Right atrium auricular region (tissue), 2 donors: ENCODE results near the gene NCOA7. TPM values are rescaled to one million over a fixed set of nuclear protein-coding genes. Genes with fewer than 3 reads are reported as not detected.

Experiments
- DNase-seq: peaks from one replicate; pipeline ENCODE4 v3.0.0-alpha.2; 2019; ENCODE audit warnings: low spot score
- H3K27ac ChIP-seq, 2 donors: fragments of 200-600 bp; sonication (generic); 1 replicate in 1 of 2; 2 replicates in 1 of 2; pipeline ENCODE4 v1.5.1; 2016 to 2019
- H3K27me3 ChIP-seq, 2 donors: fragments of 200-600 bp; sonication (generic); one replicate each; pipeline versions ENCODE4 v1.5.1 to v1.6.0; 2017 to 2019
- H3K36me3 ChIP-seq: fragments of 200-600 bp; sonication (generic); one replicate; pipeline ENCODE4 v1.5.1; 2016
- H3K4me1 ChIP-seq, 2 donors: fragments of 200-600 bp; sonication (generic); one replicate each; pipeline versions ENCODE4 v1.5.1 to v1.6.0; 2017 to 2019
- H3K4me3 ChIP-seq, 2 donors: fragments of 200-600 bp; sonication (generic); 1 replicate in 1 of 2; 2 replicates in 1 of 2; pipeline ENCODE4 v1.5.1; 2017 to 2019; ENCODE audit warnings: mild to moderate bottlenecking in 1 of 2, moderate library complexity in 1 of 2
- H3K9me3 ChIP-seq, 2 donors: fragments of 200-600 bp; sonication (generic); one replicate each; pipeline ENCODE4 v1.5.1; 2019
- CTCF ChIP-seq, 2 donors: fragments of 200-600 bp; sonication (generic); IDR thresholded peaks; one replicate each; pipeline ENCODE4 v1.5.1; 2019; ENCODE audit warnings: antibody characterized with exemption in 2 of 2
- total RNA-seq, 2 donors: library from RNA; depleted of rRNA; stranded (reverse); fragments of >200 nt; gene quantifications; one replicate each; pipeline ENCODE4 v1.1.0, GENCODE V29; 2016

NCOA7 gene
- total RNA-seq, 2 donors from 2014 or later: 12.2 to 12.7 TPM

GRCh38 chr6:125924697-125925358, 134.1 kb downstream of the NCOA7 start:
- DNase-seq: no peak
- no peak for TF ChIP-seq CTCF (IDR thresholded peaks at IDR 0.05)
- H3K4me3 ChIP-seq: no peak overlapping the region
- H3K36me3 ChIP-seq: peaks cover 40% of the 10 kb centered on the region
- H3K27ac ChIP-seq: peak overlapping the region in 1 of 2 donors; percentile 38
- no peaks in the 10 kb centered on the region for H3K9me3 ChIP-seq
- H3K27me3 ChIP-seq: no peaks in the 10 kb centered on the region
- peaks cover 0 to 15% of the 10 kb centered on the region in 2 donors for H3K4me1 ChIP-seq

GRCh38 chr6:125926711-125927110, 136.0 kb downstream of the NCOA7 start:
- H3K27me3 ChIP-seq: no peaks in the 10 kb centered on the region
- no peak for TF ChIP-seq CTCF (IDR thresholded peaks at IDR 0.05)
- no peak overlapping the region for H3K4me3 ChIP-seq
- H3K9me3 ChIP-seq: no peaks in the 10 kb centered on the region
- DNase-seq: no peak
- peaks cover 27% of the 10 kb centered on the region for H3K36me3 ChIP-seq
- no peak overlapping the region for H3K27ac ChIP-seq
- H3K4me1 ChIP-seq: peaks cover 0 to 15% of the 10 kb centered on the region in 2 donors

DNA sequence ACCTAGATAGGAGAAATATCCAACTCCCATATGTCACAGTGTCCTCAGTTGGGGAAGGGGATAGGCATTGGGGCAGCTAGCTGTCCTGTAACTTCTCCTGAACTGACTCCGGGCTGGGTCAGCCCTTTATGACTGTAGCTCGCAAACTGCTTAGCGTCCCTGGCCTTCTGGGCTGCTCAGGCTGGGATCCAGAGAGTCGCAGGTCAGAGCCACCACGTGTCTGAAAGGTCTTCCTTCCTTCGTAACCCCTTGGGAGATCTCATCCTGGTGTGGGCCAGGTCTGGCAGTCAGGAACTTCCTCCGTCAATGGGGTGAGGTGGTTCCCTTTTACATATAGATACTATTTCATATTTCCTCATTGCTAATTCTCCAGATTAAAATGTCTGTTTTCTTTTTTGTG, 137.0 kb downstream of the NCOA7 start:
- no peak for TF ChIP-seq CTCF (IDR thresholded peaks at IDR 0.05)
- Histone ChIP-seq H3K36me3 (peaks cover 17% of the 10 kb centered on the region), H3K9me3 (no peaks in the 10 kb centered on the region), H3K4me3 (no peak overlapping the region), H3K27me3 (no peaks in the 10 kb centered on the region), H3K27ac (no peak overlapping the region), H3K4me1 (peaks cover 0 to 15% of the 10 kb centered on the region in 2 donors)
- DNase-seq: no peak

DNA sequence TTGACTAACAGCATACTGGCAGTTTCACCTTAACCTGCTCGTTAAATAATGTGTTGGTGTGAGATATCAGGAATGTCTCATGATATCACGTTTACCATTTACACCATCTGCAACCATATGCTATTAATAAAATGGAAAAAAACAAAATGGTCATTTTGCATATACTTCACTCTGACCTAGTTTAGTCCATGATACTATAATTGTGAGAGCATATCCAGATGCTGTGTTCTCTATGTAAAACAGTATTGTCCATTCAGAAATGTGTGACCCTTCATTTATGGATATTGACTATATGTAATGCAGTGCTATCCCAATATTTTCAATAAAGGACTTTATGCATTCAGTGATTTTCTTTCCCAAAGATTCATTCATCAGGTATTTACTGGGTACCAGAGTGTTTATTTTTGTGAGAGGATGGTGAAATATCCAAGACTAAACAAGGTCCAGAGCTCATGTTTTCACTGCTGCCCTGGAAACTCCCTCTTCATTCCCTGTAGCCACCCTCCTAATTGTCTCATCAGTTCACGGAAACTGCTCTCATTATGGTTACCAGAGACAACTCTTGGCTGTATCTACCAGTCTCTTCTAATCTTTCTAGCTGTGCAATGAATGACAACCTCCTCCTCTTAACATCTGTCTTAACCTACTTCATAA, 140.1 kb downstream of the NCOA7 start:
- H3K27ac ChIP-seq: no peak overlapping the region
- DNase-seq: no peak
- H3K9me3 ChIP-seq: no peaks in the 10 kb centered on the region
- TF ChIP-seq CTCF (IDR thresholded peaks at IDR 0.05): no peak
- no peaks in the 10 kb centered on the region for H3K27me3 ChIP-seq
- peaks cover 0 to 3% of the 10 kb centered on the region in 2 donors for H3K4me1 ChIP-seq
- H3K4me3 ChIP-seq: no peak overlapping the region
- H3K36me3 ChIP-seq: peaks cover 8% of the 10 kb centered on the region

- Histone ChIP-seq H3K9me3 (no peaks in the 10 kb centered on the region), H3K4me1 (peaks cover 0 to 3% of the 10 kb centered on the region in 2 donors), H3K27ac (no peak overlapping the region), H3K27me3 (no peaks in the 10 kb centered on the region), H3K36me3 (peaks cover 8% of the 10 kb centered on the region), H3K4me3 (no peak overlapping the region)
- no peak for DNase-seq
- no peak for TF ChIP-seq CTCF (IDR thresholded peaks at IDR 0.05)
Observed at GRCh38 chr6:125931733-125932450, 141.1 kb downstream of the NCOA7 start.
